ENCODE results near the gene PSMD4.

Gene PSMD4

GRCh38 chr1:151309811-151310323, 55.3 kb downstream of the PSMD4 start:
- DNase-seq (ENCODE audit: low spot score), result no peak
- H3K4me3 ChIP-seq, result no peak overlapping the region
- no peak for TF ChIP-seq CTCF (IDR thresholded peaks at IDR 0.05)
- peak overlapping the region; percentile 85 to 88 for H3K27ac ChIP-seq

GRCh38 chr1:151311011-151311410, 56.5 kb downstream of the PSMD4 start:
- DNase-seq (ENCODE audit: low spot score), result no peak
- no peak for TF ChIP-seq CTCF (IDR thresholded peaks at IDR 0.05)
- no peak overlapping the region for H3K4me3 ChIP-seq

GRCh38 chr1:151311589-151312331, 57.2 kb downstream of the PSMD4 start:
- Histone ChIP-seq H3K27ac (peak overlapping the region; percentile 85 to 88), H3K4me3 (peak overlapping the region; percentile 38)
- TF ChIP-seq CTCF (IDR thresholded peaks at IDR 0.05), result no peak
- peak; percentile 94 for DNase-seq (ENCODE audit: low spot score)

More at GRCh38 chr1:151311011-151311410, 56.5 kb downstream of the PSMD4 start:
- H3K27ac ChIP-seq, result peak overlapping the region; percentile 85 to 88

GRCh38 chr1:151312411-151312810, 57.9 kb downstream of the PSMD4 start:
- H3K4me3 ChIP-seq, result peak overlapping the region; percentile 38
- no peak for TF ChIP-seq CTCF (IDR thresholded peaks at IDR 0.05)
- H3K27ac ChIP-seq, result peak overlapping the region; percentile 85 to 88
- no peak for DNase-seq (ENCODE audit: low spot score)

- DNase-seq (ENCODE audit: low spot score), result no peak
- H3K4me3 ChIP-seq, result no peak overlapping the region
- peak overlapping the region; percentile 85 to 88 for H3K27ac ChIP-seq
- no peak for TF ChIP-seq CTCF (IDR thresholded peaks at IDR 0.05)
Observed at GRCh38 chr1:151312826-151313225, 58.3 kb downstream of the PSMD4 start.

- peak overlapping the region; percentile 8 to 88 for H3K27ac ChIP-seq
- peak overlapping the region; percentile 10 for H3K4me3 ChIP-seq
- TF ChIP-seq CTCF (IDR thresholded peaks at IDR 0.05), result no peak
- no peak for DNase-seq (ENCODE audit: low spot score)
Observed at GRCh38 chr1:151313501-151313900, 59.0 kb downstream of the PSMD4 start.

Data from coronary artery (tissue), 2 donors.